Ishikawa (cell line): ENCODE results near the gene CLEC2A.

ENCODE experiments used
- RAD21 ChIP-seq: IDR thresholded peaks from 2 replicates; pipeline ENCODE4 v1.6.1; 2012; ENCODE audit warnings: low read depth
- TCF12 ChIP-seq: IDR thresholded peaks from 2 replicates; pipeline ENCODE4 v1.6.1; 2012; ENCODE audit warnings: low read depth
- TEAD4 ChIP-seq: IDR thresholded peaks from 2 replicates; pipeline ENCODE4 v1.6.1; 2012
- YY1 ChIP-seq: IDR thresholded peaks from 2 replicates; pipeline ENCODE4 v1.6.1; 2012; ENCODE audit warnings: low read depth

- TF ChIP-seq TEAD4 (no peak), RAD21 (no peak), YY1 (no peak), TCF12 (no peak)
Observed at GRCh38 chr12:9897535-9897934, 34.6 kb downstream of the CLEC2A start.
